Right renal cortex interstitium (tissue), 3 donors: ENCODE results near the gene ADORA2A. TPM values are rescaled to one million over a fixed set of nuclear protein-coding genes. Genes with fewer than 3 reads are reported as not detected.
A peak's percentile ranks its signal among the peaks of the same experiment; 100 is the strongest.

Experiments
- DNase-seq, 3 donors: peaks; one replicate each; pipeline ENCODE4 v3.0.0-alpha.2; 2013; ENCODE audit warnings: low read depth in 3 of 3, low spot score in 2 of 3
- polyA plus RNA-seq, 3 donors: library from polyadenylated mRNA; unstranded; fragments of 120-200 nt; gene quantifications; one replicate each; pipeline ENCODE4 v1.2.1, GENCODE V29; 2013; ENCODE audit not compliant: insufficient read length in 3 of 3

The ADORA2A gene
- polyA plus RNA-seq, 3 donors: 5.4 to 7.3 (median 5.9) TPM

- no peak for DNase-seq
Observed at GRCh38 chr22:24445481-24446259, 18.3 kb downstream of the ADORA2A start.

GRCh38 chr22:24446260-24446611 is 18.8 kb downstream of the ADORA2A start:
- DNase-seq: no peak

GRCh38 chr22:24450610-24451009 is 23.2 kb downstream of the ADORA2A start:
- no peak for DNase-seq

- no peak for DNase-seq
Observed at GRCh38 chr22:24451162-24451561, 23.8 kb downstream of the ADORA2A start.

GRCh38 chr22:24453853-24454252 is 26.5 kb downstream of the ADORA2A start:
- DNase-seq: no peak

GRCh38 chr22:24455039-24455438 is 27.6 kb downstream of the ADORA2A start:
- no peak for DNase-seq

- DNase-seq: no peak
Observed at GRCh38 chr22:24455751-24456426, 28.5 kb downstream of the ADORA2A start.

- DNase-seq: no peak
Observed at GRCh38 chr22:24457894-24458420, 30.6 kb downstream of the ADORA2A start.

- DNase-seq: no peak
Observed at GRCh38 chr22:24459911-24460310, 32.5 kb downstream of the ADORA2A start.

GRCh38 chr22:24460418-24461089 is 33.2 kb downstream of the ADORA2A start:
- DNase-seq: no peak

GRCh38 chr22:24463071-24463760 is 35.8 kb downstream of the ADORA2A start:
- DNase-seq: no peak

GRCh38 chr22:24465566-24465965 is 38.2 kb downstream of the ADORA2A start:
- DNase-seq: no peak

GRCh38 chr22:24465975-24466374 is 38.6 kb downstream of the ADORA2A start:
- DNase-seq: no peak

- DNase-seq: peak; percentile 44 to 52 (median 50)
Observed at GRCh38 chr22:24466716-24467328, 39.4 kb downstream of the ADORA2A start.

GRCh38 chr22:24467340-24467739 is 39.9 kb downstream of the ADORA2A start:
- DNase-seq: no peak

GRCh38 chr22:24471570-24471969 is 44.2 kb downstream of the ADORA2A start:
- no peak for DNase-seq

GRCh38 chr22:24473284-24473683 is 45.9 kb downstream of the ADORA2A start:
- no peak for DNase-seq

- DNase-seq: no peak
Observed at GRCh38 chr22:24474221-24474620, 46.8 kb downstream of the ADORA2A start.

- no peak for DNase-seq
Observed at GRCh38 chr22:24474649-24475255, 47.4 kb downstream of the ADORA2A start.

- no peak for DNase-seq
Observed at GRCh38 chr22:24481641-24482040, 54.2 kb downstream of the ADORA2A start.
